GM12878 (cell line): ENCODE results near the gene LRRC7. TPM values are rescaled to one million over a fixed set of nuclear protein-coding genes. Genes with fewer than 3 reads are reported as not detected.

Source experiments
- ATAC-seq: fragments of 200-7000 bp; cut with Tn5 transposase; 3 replicates; pipeline ENCODE4 v1.9.1; 2020; ENCODE audit warnings: mild to moderate bottlenecking, moderate library complexity
- BruUV-seq: library from RNA; stranded (reverse); fragments of 400-500 nt; replicated peaks from 2 replicates; lab custom pipeline; 2021; lab: Mats Ljungman, UMichigan
- CTCF ChIA-PET: fragments of 300-600 bp; sonication (Branson Sonifier 250); formaldehyde crosslinking; extraction: SDS; loops from one replicate; lab custom pipeline; 2021; ENCODE audit warnings: inconsistent platforms; lab: Yijun Ruan, JAX
- POLR2A ChIA-PET: fragments of 350-600 bp; formaldehyde crosslinking; extraction: SDS; loops from one replicate; lab custom pipeline; 2021; ENCODE audit warnings: inconsistent platforms; lab: Charles Lee
- RAD21 ChIA-PET: fragments of 300-600 bp; sonication (Branson Sonifier 250); formaldehyde crosslinking; loops from one replicate; lab custom pipeline; 2023; ENCODE audit warnings: antibody characterized with exemption; ENCODE audit not compliant: unreplicated experiment; lab: Charles Lee
- SMC1A ChIA-PET: fragments of 300-600 bp; sonication (Branson Sonifier 250); formaldehyde crosslinking; loops from one replicate; lab custom pipeline; 2023; ENCODE audit not compliant: unreplicated experiment, uncharacterized antibody; lab: Charles Lee
- DNase-seq: peaks from one replicate; pipeline ENCODE4 v3.0.0-alpha.2; 2011; ENCODE audit warnings: low read depth, low spot score
- FAIRE-seq: peaks from 3 replicates; lab custom pipeline; 2011; peaks lifted over from hg19 to GRCh38; lab: Jason Lieb, UNC
- H2AFZ ChIP-seq: 2 replicates; pipeline ENCODE4 v1.6.0; 2011; ENCODE audit warnings: low read depth, low read length, control low read depth; ENCODE audit not compliant: control insufficient read depth
- H3K27ac ChIP-seq: 2 replicates; pipeline ENCODE4 v1.5.1; 2011; ENCODE audit warnings: control low read depth; ENCODE audit not compliant: control insufficient read depth, insufficient read depth
- H3K27me3 ChIP-seq, 2 experiments: replicated peaks in 1 of 2; 2 replicates each; pipeline versions ENCODE4 v1.6.0 to v1.6.1; 2011; ENCODE audit warnings: low read length in 1 of 2; ENCODE audit not compliant: control insufficient read depth in 2 of 2, insufficient read depth in 2 of 2
- H3K36me3 ChIP-seq, 2 experiments: 2 replicates each; pipeline ENCODE4 v1.5.1; 2011; ENCODE audit warnings: low read length in 1 of 2; ENCODE audit not compliant: control insufficient read depth in 2 of 2, insufficient read depth in 2 of 2
- H3K4me1 ChIP-seq: 2 replicates; pipeline ENCODE4 v1.6.1; 2011; ENCODE audit warnings: mild to moderate bottlenecking, low read length, moderate library complexity, mixed read lengths; ENCODE audit not compliant: control insufficient read depth, insufficient read depth
- H3K4me2 ChIP-seq: 2 replicates; pipeline ENCODE4 v1.6.0; 2011; ENCODE audit warnings: control low read depth; ENCODE audit not compliant: control insufficient read depth, insufficient read depth
- H3K4me3 ChIP-seq: fragments of 200-600 bp; sonication (generic); 2 replicates; pipeline ENCODE4 v1.5.1; 2016
- H3K79me2 ChIP-seq: 2 replicates; pipeline ENCODE4 v1.6.0; 2011; ENCODE audit warnings: low read length; ENCODE audit not compliant: control insufficient read depth, insufficient read depth
- H3K9ac ChIP-seq: 2 replicates; pipeline ENCODE4 v1.8.0; 2011; ENCODE audit warnings: low read length, control low read depth, mixed read lengths; ENCODE audit not compliant: control insufficient read depth, insufficient read depth
- H3K9me3 ChIP-seq: replicated peaks from 3 replicates; pipeline ENCODE4 v1.5.1; 2011; ENCODE audit warnings: mild to moderate bottlenecking, low read length; ENCODE audit not compliant: control insufficient read depth, insufficient read depth
- H4K20me1 ChIP-seq: 2 replicates; pipeline ENCODE4 v1.6.0; 2011; ENCODE audit not compliant: control insufficient read depth, insufficient read depth
- BCL11A ChIP-seq: IDR thresholded peaks from 2 replicates; pipeline ENCODE4 v1.6.1; 2011; ENCODE audit warnings: low read depth, low read length
- CEBPZ ChIP-seq: fragments of 150-350 bp; IDR thresholded peaks from 2 replicates; pipeline ENCODE4 v1.6.1; 2016; ENCODE audit warnings: low read depth, low read length
- EGR1 ChIP-seq, 2 experiments: IDR thresholded peaks; 1 replicate in 1 of 2; 2 replicates in 1 of 2; pipeline ENCODE4 v1.6.1; 2011 to 2012; ENCODE audit warnings: low read depth in 2 of 2, low read length in 2 of 2, borderline replicate concordance in 1 of 2, mild to moderate bottlenecking in 1 of 2, moderate library complexity in 1 of 2
- HDAC2 ChIP-seq: fragments of 200-600 bp; sonication (generic); IDR thresholded peaks from 2 replicates; pipeline ENCODE4 v1.6.1; 2017
- HSF1 ChIP-seq: fragments of 150-350 bp; IDR thresholded peaks from 2 replicates; pipeline ENCODE4 v1.6.1; 2014; ENCODE audit warnings: mild to moderate bottlenecking, low read depth, low read length
- JUND ChIP-seq: IDR thresholded peaks from 2 replicates; pipeline ENCODE4 v1.6.1; 2012; ENCODE audit warnings: low read depth, mild to moderate bottlenecking, low read length, improper control_type of control experiment, moderate library complexity
- MTA3 ChIP-seq: IDR thresholded peaks from 2 replicates; pipeline ENCODE4 v1.6.1; 2012; ENCODE audit warnings: low read length, inconsistent platforms, borderline replicate concordance
- NFIC ChIP-seq: IDR thresholded peaks from 2 replicates; pipeline ENCODE4 v1.6.1; 2012; ENCODE audit warnings: low read depth, mild to moderate bottlenecking, inconsistent platforms, low read length, moderate library complexity
- NFYA ChIP-seq: IDR thresholded peaks from 2 replicates; pipeline ENCODE4 v1.6.1; 2011; ENCODE audit warnings: low read depth, mild to moderate bottlenecking, low read length, improper control_type of control experiment, borderline replicate concordance
- PAX5 ChIP-seq: IDR thresholded peaks from 2 replicates; pipeline ENCODE4 v1.6.1; 2011; ENCODE audit warnings: low read depth, low read length, borderline replicate concordance
- RELB ChIP-seq: fragments of 450-650 bp; IDR thresholded peaks from 2 replicates; pipeline ENCODE4 v1.6.1; 2017; ENCODE audit warnings: low read depth, mild to moderate bottlenecking, moderate library complexity
- SREBF1 ChIP-seq: IDR thresholded peaks from 2 replicates; pipeline ENCODE4 v1.6.1; 2012; ENCODE audit warnings: mild to moderate bottlenecking, low read length
- USF1 ChIP-seq: IDR thresholded peaks from 2 replicates; pipeline ENCODE4 v1.6.1; 2011; ENCODE audit warnings: borderline replicate concordance, low read depth, mild to moderate bottlenecking, moderate library complexity, mixed read lengths, low read length; ENCODE audit not compliant: insufficient read depth; ENCODE audit errors: extremely low read length
- USF2 ChIP-seq: IDR thresholded peaks from 2 replicates; pipeline ENCODE4 v1.6.1; 2011; ENCODE audit warnings: low read depth, low read length, improper control_type of control experiment, borderline replicate concordance
- WGBS: methylation state at CpG from one replicate; pipeline ENCODE4 v1.1.6; 2016; ENCODE audit warnings: low lambda C conversion rate; ENCODE audit not compliant: insufficient replicate concordance, insufficient coverage; ENCODE audit errors: missing lambda C conversion rate; 5-methylcytosine and 5-hydroxymethylcytosine counted together
- in situ Hi-C: fragments of 300-500 bp; cut with MboI; formaldehyde crosslinking; loops from 9 replicates; pipeline ENCODE4 v1.14.3; 2018; ENCODE audit warnings: mixed read lengths
- intact Hi-C: fragments of 100-400 bp; cut with micrococcal nuclease; formaldehyde crosslinking; loops from one replicate; pipeline ENCODE4 v1.14.2; 2022; ENCODE audit not compliant: unreplicated experiment
- polyA plus RNA-seq, 11 experiments: library from polyadenylated mRNA; depleted of rRNA in 4 of 11; unstranded in 6 of 11; stranded (reverse) in 5 of 11; fragments of >200 nt; fragmentation: Nextera tagmentation in 4 of 11; fragmentation: Illumina TruSeq in 1 of 11; extraction: Ambion mirVana in 4 of 11; extraction: Trizol in 1 of 11; gene quantifications; 1 replicate in 1 of 11; 2 replicates in 10 of 11; pipeline versions ENCODE4 v1.2.1 to v1.2.3, GENCODE V29; 2011 to 2016; ENCODE audit warnings: inconsistent platforms in 2 of 11, missing spikeins in 2 of 11, low read depth in 1 of 11
- total RNA-seq, 4 experiments: library from RNA; depleted of rRNA in 3 of 4; stranded (reverse); fragments of >200 nt in 3 of 4; fragmentation: Illumina TruSeq in 1 of 4; extraction: Trizol in 1 of 4; gene quantifications; 2 replicates each; pipeline versions ENCODE4 v1.2.1 to v1.2.3, GENCODE V29; 2013 to 2021

The LRRC7 gene
- total and polyA plus RNA-seq, 10 of the 15 experiments (the other 5 are each of a cell fraction or from before 2014, with no cell fraction given): 0.05 to 1.4 (median 0.24) TPM; not detected in 5

GRCh38 chr1:70079546-70079945 lies 511.8 kb downstream of the LRRC7 start:
- no peak overlapping the region for H3K27ac ChIP-seq
- ChIA-PET POLR2A (no interaction called here), SMC1A (no interaction called here), RAD21 (no interaction called here), CTCF (no interaction called here)
- ATAC-seq (no peak), FAIRE-seq (no peak), DNase-seq (no peak)
- no peaks in the 10 kb centered on the region for H3K79me2 ChIP-seq
- H3K4me1 ChIP-seq: no peaks in the 10 kb centered on the region
- no TSS peak for BruUV-seq
- no peak overlapping the region for H3K9ac ChIP-seq
- no peak overlapping the region for H3K4me3 ChIP-seq
- no peaks in the 10 kb centered on the region for H4K20me1 ChIP-seq
- H2AFZ ChIP-seq: no peak overlapping the region
- intact Hi-C loops: no loop called here
- in situ Hi-C loops: no loop called here
- 0% methylated on average over 2 of the region's 2 CpGs for WGBS
- H3K27me3 ChIP-seq: no peaks in the 10 kb centered on the region
- H3K9me3 ChIP-seq: no peaks in the 10 kb centered on the region
- H3K36me3 ChIP-seq: no peaks in the 10 kb centered on the region
- H3K4me2 ChIP-seq: no peak overlapping the region
- TF ChIP-seq EGR1 (IDR thresholded peaks at IDR 0.05; ENCODE audit: borderline replicate concordance in 1 of 2, low read depth in 2 of 2, low read length in 2 of 2) (no peak), HDAC2 (no peak), SREBF1 (no peak), USF2 (no peak), NFIC (no peak), USF1 (no peak), MTA3 (no peak), JUND (no peak), BCL11A (no peak), NFYA (no peak), CEBPZ (no peak), PAX5 (no peak), RELB (no peak), HSF1 (no peak)
